K562 (cell line): ENCODE measurements around the gene GABRE. TPM values are rescaled to one million over a fixed set of nuclear protein-coding genes. Genes with fewer than 3 reads are reported as not detected.
A peak's percentile ranks its signal among the peaks of the same experiment; 100 is the strongest.

Experiments used
- ATAC-seq: fragments of 200-7000 bp; cut with Tn5 transposase; 3 replicates; pipeline ENCODE4 v1.9.1; 2020; ENCODE audit warnings: moderate library complexity
- BruUV-seq: library from RNA; stranded (reverse); fragments of 400-500 nt; replicated peaks from 2 replicates; lab custom pipeline; 2021; lab: Mats Ljungman, UMichigan
- CTCF ChIA-PET: fragments of 300-600 bp; formaldehyde crosslinking; extraction: SDS; loops from one replicate; lab custom pipeline; 2021; ENCODE audit warnings: low intra/inter-chr PET ratio; lab: Yijun Ruan, JAX
- POLR2A ChIA-PET: fragments of 300-600, 350-650 bp; sonication (Branson Sonifier 250); formaldehyde crosslinking; extraction: SDS; loops from one replicate; lab custom pipeline; 2021; ENCODE audit warnings: antibody characterized with exemption, inconsistent platforms; lab: Yijun Ruan, JAX
- DNase-seq, 4 experiments: peaks; one replicate each; pipeline versions ENCODE4 v3.0.0 to v3.0.0-alpha.2; 2011 to 2018; ENCODE audit warnings: low spot score in 3 of 4, mixed read lengths in 3 of 4; ENCODE audit errors: extremely low read depth in 1 of 4
- FAIRE-seq: peaks from 2 replicates; lab custom pipeline; 2011; peaks lifted over from hg19 to GRCh38; lab: Jason Lieb, UNC
- H2AFZ ChIP-seq: 2 replicates; pipeline ENCODE4 v1.6.0; 2011; ENCODE audit warnings: low read depth, low read length, control low read depth, inconsistent platforms
- H3K27ac ChIP-seq: fragments of 200-600 bp; 3 replicates; pipeline ENCODE4 v1.8.0; 2011; ENCODE audit warnings: low read depth, mild to moderate bottlenecking, control low read depth, inconsistent platforms, low read length, moderate library complexity, mixed read lengths; ENCODE audit errors: extremely low read depth
- H3K27me3 ChIP-seq, 2 experiments: fragments of 300-600 bp in 1 of 2; 2 replicates in 1 of 2; 3 replicates in 1 of 2; pipeline versions ENCODE4 v1.6.0 to v1.8.0; 2011; ENCODE audit warnings: inconsistent platforms in 2 of 2, low read length in 2 of 2, mild to moderate bottlenecking in 1 of 2, mixed read lengths in 1 of 2, moderate library complexity in 1 of 2; ENCODE audit not compliant: control insufficient read depth in 2 of 2, insufficient read depth in 2 of 2
- H3K36me3 ChIP-seq: fragments of 300-600 bp; 3 replicates; pipeline ENCODE4 v1.8.0; 2011; ENCODE audit warnings: mild to moderate bottlenecking, low read length, inconsistent platforms; ENCODE audit not compliant: control insufficient read depth, insufficient read depth
- H3K4me1 ChIP-seq, 2 experiments: fragments of 200-600 bp in 1 of 2; replicated peaks in 1 of 2; 2 replicates in 1 of 2; 3 replicates in 1 of 2; pipeline versions ENCODE4 v1.5.1 to v1.8.0; 2011; ENCODE audit warnings: inconsistent platforms in 2 of 2, low read length in 2 of 2, mild to moderate bottlenecking in 1 of 2, mixed read lengths in 1 of 2, moderate library complexity in 1 of 2; ENCODE audit not compliant: control insufficient read depth in 2 of 2, insufficient read depth in 2 of 2
- H3K4me2 ChIP-seq: 2 replicates; pipeline ENCODE4 v1.6.1; 2011; ENCODE audit warnings: low read length, control low read depth, inconsistent platforms, mixed read lengths; ENCODE audit not compliant: insufficient read depth
- H3K4me3 ChIP-seq: fragments of 200-600 bp; sonication (generic), shearing (Covaris generic); 2 replicates; pipeline ENCODE4 v1.5.1; 2016; ENCODE audit warnings: control low read depth, inconsistent platforms
- H3K79me2 ChIP-seq: fragments of 200-600 bp; 3 replicates; pipeline ENCODE4 v1.8.0; 2011; ENCODE audit warnings: low read length, inconsistent platforms; ENCODE audit not compliant: control insufficient read depth, insufficient read depth
- H3K9ac ChIP-seq, 2 experiments: 2 replicates each; pipeline versions ENCODE4 v1.6.0 to v1.6.1; 2011; ENCODE audit warnings: low read depth in 2 of 2, low read length in 2 of 2, control low read depth in 1 of 2, inconsistent platforms in 1 of 2, mild to moderate bottlenecking in 1 of 2, mixed read lengths in 1 of 2; ENCODE audit not compliant: insufficient read depth in 1 of 2
- H3K9me1 ChIP-seq: one replicate; pipeline ENCODE4 v1.6.0; 2011; ENCODE audit warnings: inconsistent platforms, mild to moderate bottlenecking, low read length, moderate library complexity; ENCODE audit not compliant: control insufficient read depth, insufficient read depth
- H3K9me3 ChIP-seq: replicated peaks from 2 replicates; pipeline ENCODE4 v1.5.1; 2011; ENCODE audit warnings: low read depth, low read length, inconsistent platforms; ENCODE audit not compliant: control insufficient read depth, insufficient read depth
- H4K20me1 ChIP-seq: replicated peaks from 2 replicates; pipeline ENCODE4 v1.6.1; 2011; ENCODE audit warnings: low read length, inconsistent platforms, mixed read lengths; ENCODE audit not compliant: control insufficient read depth, insufficient read depth
- CBFA2T3 ChIP-seq: fragments of 450-650 bp; IDR thresholded peaks from 2 replicates; pipeline ENCODE4 v1.6.1; 2017
- CBX5 ChIP-seq: IDR thresholded peaks from 2 replicates; pipeline ENCODE4 v1.6.1; 2014; ENCODE audit warnings: low read depth, borderline replicate concordance
- MIER1 ChIP-seq: fragments of 450-650 bp; IDR thresholded peaks from 2 replicates; pipeline ENCODE4 v1.6.1; 2016; ENCODE audit warnings: antibody characterized with exemption, mild to moderate bottlenecking, low read depth
- RBM25 ChIP-seq: fragments of 200-400 bp; formaldehyde crosslinking; IDR thresholded peaks from 2 replicates; pipeline ENCODE4 v1.6.1; 2018; ENCODE audit warnings: low read length, low read depth, moderate library complexity; ENCODE audit not compliant: severe bottlenecking
- SUPT5H ChIP-seq: fragments of 450-650 bp; IDR thresholded peaks from 2 replicates; pipeline ENCODE4 v1.6.1; 2016
- WGBS: fragments of 100-300 bp; shearing (Covaris generic); methylation state at CpG from one replicate; pipeline ENCODE4 v1.1.6; 2016; ENCODE audit warnings: low coverage, mixed read lengths; ENCODE audit not compliant: insufficient coverage; ENCODE audit errors: missing lambda C conversion rate; 5-methylcytosine and 5-hydroxymethylcytosine counted together
- in situ Hi-C: fragments of 300-500 bp; cut with MboI; formaldehyde crosslinking; loops from 4 replicates; pipeline ENCODE4 v1.15.0; 2018; ENCODE audit warnings: inconsistent platforms, mixed read lengths
- intact Hi-C: fragments of 100-400 bp; cut with micrococcal nuclease; formaldehyde crosslinking; loops from 2 replicates; pipeline ENCODE4 v1.14.2; 2022
- polyA plus RNA-seq, 8 experiments: library from polyadenylated mRNA; depleted of rRNA in 4 of 8; stranded (reverse) in 5 of 8; unstranded in 3 of 8; fragments of >200 nt; fragmentation: Nextera tagmentation in 2 of 8; fragmentation: Illumina TruSeq in 1 of 8; extraction: Ambion mirVana in 2 of 8; extraction: Trizol in 1 of 8; gene quantifications; 2 replicates each; pipeline versions ENCODE4 v1.2.1 to v1.2.3, GENCODE V29; 2011 to 2014; ENCODE audit warnings: inconsistent platforms in 1 of 8, missing spikeins in 1 of 8
- total RNA-seq, 7 experiments: library from RNA; depleted of rRNA in 6 of 7; stranded (reverse); fragments of >200 nt in 6 of 7; fragmentation: Illumina TruSeq in 2 of 7; extraction: Trizol in 2 of 7; gene quantifications; 2 replicates each; pipeline versions ENCODE4 v1.2.1 to v1.2.3, GENCODE V29; 2011 to 2021; ENCODE audit warnings: low replicate concordance in 1 of 7
- TF ChIP-seq, protein P1 (sequence below): IDR thresholded peaks from 2 replicates; pipeline ENCODE4 v1.6.1; 2012; ENCODE audit warnings: low read depth, low read length, improper control_type of control experiment, borderline replicate concordance
- TF ChIP-seq, protein P2 (sequence below), 2 experiments: fragments of 450-650 bp; IDR thresholded peaks; 2 replicates each; pipeline ENCODE4 v1.6.1; 2016

GABRE gene
- total and polyA plus RNA-seq, 9 of the 15 experiments (the other 6 are each of a cell fraction or from before 2014, with no cell fraction given): 23.1 to 456 (median 148) TPM

DNA sequence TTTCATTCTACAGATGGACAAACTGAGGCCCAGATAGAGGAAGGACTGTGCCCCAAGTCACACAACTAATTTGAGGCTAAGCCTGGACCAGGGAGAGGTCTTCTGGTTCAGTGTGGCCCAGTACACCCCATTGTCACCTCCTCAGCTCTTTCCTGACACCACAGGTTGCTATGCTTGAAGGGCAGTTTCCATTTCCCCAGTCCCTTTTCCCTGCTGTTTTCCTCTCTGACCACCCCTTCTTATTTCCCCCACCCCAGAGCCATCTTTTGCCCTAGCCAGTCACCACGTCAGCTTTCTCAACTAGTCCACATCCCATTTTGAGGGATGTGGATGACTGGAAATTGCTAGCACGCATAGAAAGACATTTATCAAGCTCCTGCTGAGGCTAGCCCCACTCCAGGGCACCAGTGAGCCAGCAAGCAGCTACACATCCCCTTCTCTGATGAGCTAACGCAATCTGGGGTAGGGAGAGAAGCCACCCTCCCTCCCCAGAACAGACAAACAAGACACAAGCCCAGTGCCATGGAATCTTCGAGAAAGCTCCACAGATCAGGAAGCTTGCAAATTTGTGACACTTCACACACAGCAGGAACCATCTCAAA, 1.3 kb downstream of the GABRE start:
- 0% methylated on average over 2 of the region's 4 CpGs for WGBS
- peak overlapping the region; percentile 83 to 92; a peak in 3 of 4 replicates for H3K9ac ChIP-seq
- TF ChIP-seq CBFA2T3 (0 out of 2 replicates have a peak, but pooled peaks have one; percentile 5), SUPT5H (0 out of 2 replicates have a peak, but pooled peaks have one; percentile 16), RBM25 (peak; percentile 9), CBX5 (no peak), MIER1 (0 out of 2 replicates have a peak, but pooled peaks have one; percentile 68)
- TF ChIP-seq, protein P1, sequence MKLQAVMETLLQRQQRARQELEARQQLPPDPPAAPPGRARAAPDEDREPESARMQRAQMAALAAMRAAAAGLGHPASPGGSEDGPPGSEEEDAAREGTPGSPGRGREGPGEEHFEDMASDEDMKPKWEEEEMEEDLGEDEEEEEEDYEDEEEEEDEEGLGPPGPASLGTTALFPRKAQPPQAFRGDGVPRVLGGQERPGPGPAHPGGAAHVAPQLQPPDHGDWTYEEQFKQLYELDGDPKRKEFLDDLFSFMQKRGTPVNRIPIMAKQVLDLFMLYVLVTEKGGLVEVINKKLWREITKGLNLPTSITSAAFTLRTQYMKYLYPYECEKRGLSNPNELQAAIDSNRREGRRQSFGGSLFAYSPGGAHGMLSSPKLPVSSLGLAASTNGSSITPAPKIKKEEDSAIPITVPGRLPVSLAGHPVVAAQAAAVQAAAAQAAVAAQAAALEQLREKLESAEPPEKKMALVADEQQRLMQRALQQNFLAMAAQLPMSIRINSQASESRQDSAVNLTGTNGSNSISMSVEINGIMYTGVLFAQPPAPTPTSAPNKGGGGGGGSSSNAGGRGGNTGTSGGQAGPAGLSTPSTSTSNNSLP: no peak
- TF ChIP-seq, protein P2, sequence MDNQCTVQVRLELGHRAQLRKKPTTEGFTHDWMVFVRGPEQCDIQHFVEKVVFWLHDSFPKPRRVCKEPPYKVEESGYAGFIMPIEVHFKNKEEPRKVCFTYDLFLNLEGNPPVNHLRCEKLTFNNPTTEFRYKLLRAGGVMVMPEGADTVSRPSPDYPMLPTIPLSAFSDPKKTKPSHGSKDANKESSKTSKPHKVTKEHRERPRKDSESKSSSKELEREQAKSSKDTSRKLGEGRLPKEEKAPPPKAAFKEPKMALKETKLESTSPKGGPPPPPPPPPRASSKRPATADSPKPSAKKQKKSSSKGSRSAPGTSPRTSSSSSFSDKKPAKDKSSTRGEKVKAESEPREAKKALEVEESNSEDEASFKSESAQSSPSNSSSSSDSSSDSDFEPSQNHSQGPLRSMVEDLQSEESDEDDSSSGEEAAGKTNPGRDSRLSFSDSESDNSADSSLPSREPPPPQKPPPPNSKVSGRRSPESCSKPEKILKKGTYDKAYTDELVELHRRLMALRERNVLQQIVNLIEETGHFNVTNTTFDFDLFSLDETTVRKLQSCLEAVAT (IDR thresholded peaks at IDR 0.05): peak in 1 of 2 experiments; percentile 49; a peak in 1 of 4 replicates
- in situ Hi-C loops: no loop called here
- H3K79me2 ChIP-seq: peaks cover 90% of the 10 kb centered on the region
- H3K4me1 ChIP-seq: peaks cover 20 to 26% of the 10 kb centered on the region in 2 experiments; a peak in 4 of 5 replicates
- peak overlapping the region; percentile 98 for H3K4me2 ChIP-seq
- peaks cover 17% of the 10 kb centered on the region for H4K20me1 ChIP-seq
- ChIA-PET CTCF (no interaction called here), POLR2A (interaction anchor here (0.7 to 4.4 kb wide), 12 partner anchors 10 to 648 kb away, joined by 3 to 45 read pairs (median 4); no protein-coding TSS in a partner anchor)
- H3K27ac ChIP-seq: peak overlapping the region; percentile 83
- intact Hi-C loops: loop anchor here (5.0 to 10.0 kb wide), 3 partner anchors 152 to 369 kb away; no protein-coding TSS in a partner anchor
- 0 out of 2 replicates have a peak overlapping the region, but pooled peaks have one; percentile 32 for H2AFZ ChIP-seq
- ATAC-seq: peak; percentile 21; the same call in 2 of the 3 replicates
- no peaks in the 10 kb centered on the region for H3K9me3 ChIP-seq
- FAIRE-seq: no peak
- DNase-seq: peak in 1 of 4 experiments; percentile 26
- H3K27me3 ChIP-seq: no peaks in the 10 kb centered on the region
- BruUV-seq: no TSS peak
- peaks cover 2% of the 10 kb centered on the region for H3K9me1 ChIP-seq
- H3K36me3 ChIP-seq: peaks cover 42% of the 10 kb centered on the region
- peak overlapping the region; percentile 93 for H3K4me3 ChIP-seq
